GM11168 (cell line): ENCODE data around the gene SLC22A17.

ENCODE experiments used
- in situ Hi-C: fragments of 300-500 bp; cut with MboI; formaldehyde crosslinking; loops from one replicate; pipeline ENCODE4 v1.12.0; 2022; ENCODE audit warnings: low sequenced_read_pairs; ENCODE audit not compliant: unreplicated experiment

SLC22A17 gene

DNA sequence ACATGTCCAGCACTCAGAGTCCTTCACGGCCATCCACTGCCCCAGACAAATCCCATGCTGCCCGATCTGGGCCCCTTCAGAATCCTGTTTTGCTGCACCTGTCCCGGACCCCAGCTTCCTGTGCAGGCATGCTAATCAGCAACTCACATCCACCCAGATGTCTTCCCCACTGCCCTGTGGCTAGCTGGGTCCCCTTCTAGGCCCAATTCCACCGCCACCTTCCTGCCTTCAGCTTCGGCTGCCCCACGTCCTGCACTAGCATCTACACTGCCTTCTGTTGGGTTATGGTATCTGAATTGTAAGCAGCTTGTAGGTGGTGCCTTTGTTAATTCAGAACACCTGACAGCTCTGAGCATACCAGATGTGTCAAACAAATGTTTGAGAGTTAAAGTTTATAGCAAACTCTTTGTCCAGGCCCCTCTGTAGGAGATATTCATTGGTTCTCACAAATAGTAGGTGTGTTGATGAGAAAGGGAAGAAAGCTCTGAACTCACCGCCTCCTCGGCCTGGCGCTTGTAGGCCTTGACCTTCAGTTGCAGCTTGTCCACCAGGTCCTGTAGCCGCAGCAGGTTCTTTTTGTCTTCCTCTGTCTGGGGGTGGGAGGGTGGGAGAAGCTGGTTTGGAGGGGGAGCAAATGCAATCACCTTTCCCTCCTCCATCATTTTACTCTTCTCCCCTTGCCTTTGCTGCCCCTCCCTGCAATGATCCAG is 30.2 kb upstream of the SLC22A17 start:
- in situ Hi-C loops = no loop called here

DNA sequence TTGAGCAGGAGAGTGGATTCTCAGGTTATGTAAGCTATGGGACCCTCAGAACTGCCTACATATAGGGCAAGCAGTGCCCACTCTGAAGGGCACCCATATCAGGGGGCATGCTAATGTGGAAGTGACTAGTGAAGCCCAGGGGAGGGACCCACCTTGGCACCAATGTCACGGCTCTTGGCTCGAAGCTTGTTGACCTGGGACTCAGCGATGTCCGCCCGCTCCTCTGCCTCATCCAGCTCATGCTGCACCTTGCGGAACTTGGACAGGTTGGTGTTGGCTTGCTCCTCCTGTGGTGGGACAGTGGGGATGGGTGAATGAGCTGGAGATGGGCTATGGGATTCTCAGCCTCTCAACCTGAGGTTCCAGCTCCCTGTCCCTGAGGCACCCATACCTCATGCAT is 29.6 kb upstream of the SLC22A17 start:
- in situ Hi-C loops = no loop called here

DNA sequence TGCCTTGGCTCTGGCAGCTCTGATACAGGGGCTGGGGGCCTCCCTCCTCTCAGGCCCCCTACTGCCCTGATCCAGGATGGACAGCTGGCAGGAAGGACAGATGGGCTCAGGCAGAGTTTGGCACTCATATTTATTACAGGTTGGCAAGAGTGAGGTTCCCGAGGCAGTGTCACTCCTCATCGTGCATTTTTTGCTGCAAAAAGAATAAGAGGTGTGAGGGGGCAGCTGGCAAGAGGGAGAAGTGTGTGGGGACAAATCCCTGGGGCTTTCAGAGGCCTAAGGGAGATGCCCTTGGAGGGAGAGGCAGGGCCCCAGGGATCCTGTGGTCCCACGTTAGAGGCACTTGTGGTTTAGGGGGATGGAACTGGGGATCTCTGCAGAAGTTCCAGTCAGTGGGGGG is 29.2 kb upstream of the SLC22A17 start:
- in situ Hi-C loops = no loop called here

DNA sequence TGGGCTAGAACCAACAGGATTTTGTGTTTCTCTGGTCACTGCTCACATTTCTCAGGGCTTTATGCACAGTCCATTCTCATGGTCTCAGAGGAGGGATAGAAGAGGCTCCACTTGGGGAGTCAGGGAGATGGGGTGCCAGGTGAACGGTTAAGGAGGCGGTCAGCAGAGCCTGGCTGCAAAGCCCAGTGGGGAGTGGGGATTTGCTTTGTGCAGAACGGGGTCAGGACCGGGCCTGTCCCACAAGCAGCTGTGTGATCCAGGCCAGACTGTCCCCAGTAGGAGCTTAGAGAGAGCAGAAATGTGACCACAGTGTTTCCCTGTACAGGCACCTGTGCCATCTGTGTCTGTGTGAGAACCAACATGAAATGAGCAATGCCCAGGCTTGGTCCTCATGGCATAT is 28.3 kb upstream of the SLC22A17 start:
- in situ Hi-C loops = no loop called here

DNA sequence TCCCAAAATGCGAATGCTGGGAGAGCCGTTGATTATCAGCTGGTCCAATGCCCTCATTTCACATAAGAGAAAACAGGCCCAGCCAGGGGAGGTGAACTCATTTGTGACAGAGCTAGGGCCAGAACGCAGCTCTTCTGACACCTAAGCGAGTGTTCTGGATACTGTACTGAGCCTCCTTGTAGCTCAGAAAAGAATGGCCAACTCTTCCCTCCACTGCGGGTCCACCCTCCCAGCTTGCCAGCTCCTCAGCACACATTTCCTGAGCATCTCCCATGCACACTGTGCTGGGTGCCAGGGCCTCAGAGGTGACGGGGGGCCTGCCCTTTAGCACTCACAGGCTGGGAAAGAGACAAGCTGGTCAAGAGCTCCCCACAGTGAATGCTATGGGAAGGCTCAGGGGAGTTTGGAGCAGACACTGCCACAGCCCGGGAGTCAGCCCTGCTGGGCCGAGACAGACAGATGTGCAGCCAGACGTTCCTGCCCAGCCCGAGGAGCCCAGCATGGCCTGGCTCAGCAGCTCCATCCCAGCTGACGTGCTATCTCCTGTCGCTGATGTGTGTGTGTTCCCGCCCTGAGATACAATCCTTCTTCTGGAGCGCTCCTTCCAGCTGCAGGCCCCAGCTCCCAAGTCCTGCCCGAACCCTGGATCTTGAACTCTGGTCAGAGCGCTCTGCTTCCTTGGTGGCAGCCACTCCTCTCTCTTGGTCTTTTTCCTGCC is 27.7 kb upstream of the SLC22A17 start:
- in situ Hi-C loops = no loop called here

DNA sequence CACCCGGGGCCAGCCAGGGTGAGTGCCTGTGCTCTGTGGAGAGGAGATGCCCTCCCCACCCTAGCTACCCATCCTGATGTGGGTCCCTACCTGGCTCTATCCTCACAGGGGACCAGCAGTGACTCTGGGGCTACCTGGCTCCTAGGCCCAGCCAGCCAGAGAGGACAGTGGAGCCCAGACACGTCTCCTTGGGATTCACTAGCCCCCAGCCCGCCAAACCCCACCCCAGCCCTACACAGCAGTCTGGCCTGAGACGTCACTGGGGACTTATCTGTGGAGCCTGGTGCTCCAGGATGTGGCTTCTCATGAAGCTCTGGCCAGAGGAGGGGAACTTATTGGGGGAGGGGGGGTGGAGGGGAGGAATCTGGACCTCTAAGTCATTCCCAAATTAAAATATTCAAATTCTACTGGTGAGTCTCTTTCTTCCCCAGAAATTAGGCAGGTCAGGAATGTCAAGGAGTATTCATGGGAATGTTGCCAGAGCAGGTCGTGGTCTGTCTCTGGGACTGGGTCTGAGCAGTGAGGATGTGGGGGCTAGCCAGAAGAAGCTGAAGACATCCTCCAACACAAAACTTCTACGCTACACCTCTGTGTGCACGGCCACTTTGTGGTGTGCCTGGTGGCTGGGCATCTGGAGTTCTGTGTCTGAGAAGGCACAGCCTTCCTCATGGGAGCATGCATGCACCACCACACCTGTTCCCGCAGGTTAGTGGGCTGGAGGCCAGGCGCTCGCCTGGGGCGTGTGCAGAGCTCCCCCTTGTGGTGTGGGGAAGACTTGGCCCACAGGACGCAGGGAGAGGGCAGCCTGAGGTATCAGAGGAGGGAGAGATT is 26.9 kb upstream of the SLC22A17 start:
- in situ Hi-C loops = no loop called here

DNA sequence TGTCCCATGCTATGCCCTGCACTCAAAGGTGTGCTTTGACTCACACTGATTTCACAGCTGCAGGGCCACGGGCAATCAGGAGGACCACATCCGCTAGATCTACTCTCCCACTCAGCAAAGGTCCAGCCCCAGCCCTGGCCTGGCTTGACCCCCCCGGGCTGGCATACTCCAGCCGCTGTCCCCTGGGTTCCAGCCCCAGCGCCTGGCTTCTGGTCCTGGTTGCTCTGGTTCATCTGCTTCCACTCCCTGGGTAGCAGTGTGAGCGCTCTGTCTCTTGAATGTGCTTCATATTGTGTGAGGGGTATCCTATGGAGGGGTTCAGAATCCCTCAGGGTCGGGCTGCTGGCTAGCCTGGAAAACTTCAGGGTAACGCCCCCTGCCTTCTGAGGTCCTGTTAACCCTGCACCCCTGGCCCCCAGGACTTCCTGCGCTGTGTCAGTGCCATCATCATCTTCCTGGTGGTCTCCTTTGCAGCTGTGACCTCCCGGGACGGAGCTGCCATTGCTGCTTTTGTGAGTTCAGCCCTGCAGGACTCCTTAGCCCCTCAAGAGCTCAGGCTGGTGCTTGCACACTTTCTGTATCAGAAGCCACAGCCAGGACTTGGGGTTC is 26.0 kb upstream of the SLC22A17 start:
- in situ Hi-C loops = no loop called here

DNA sequence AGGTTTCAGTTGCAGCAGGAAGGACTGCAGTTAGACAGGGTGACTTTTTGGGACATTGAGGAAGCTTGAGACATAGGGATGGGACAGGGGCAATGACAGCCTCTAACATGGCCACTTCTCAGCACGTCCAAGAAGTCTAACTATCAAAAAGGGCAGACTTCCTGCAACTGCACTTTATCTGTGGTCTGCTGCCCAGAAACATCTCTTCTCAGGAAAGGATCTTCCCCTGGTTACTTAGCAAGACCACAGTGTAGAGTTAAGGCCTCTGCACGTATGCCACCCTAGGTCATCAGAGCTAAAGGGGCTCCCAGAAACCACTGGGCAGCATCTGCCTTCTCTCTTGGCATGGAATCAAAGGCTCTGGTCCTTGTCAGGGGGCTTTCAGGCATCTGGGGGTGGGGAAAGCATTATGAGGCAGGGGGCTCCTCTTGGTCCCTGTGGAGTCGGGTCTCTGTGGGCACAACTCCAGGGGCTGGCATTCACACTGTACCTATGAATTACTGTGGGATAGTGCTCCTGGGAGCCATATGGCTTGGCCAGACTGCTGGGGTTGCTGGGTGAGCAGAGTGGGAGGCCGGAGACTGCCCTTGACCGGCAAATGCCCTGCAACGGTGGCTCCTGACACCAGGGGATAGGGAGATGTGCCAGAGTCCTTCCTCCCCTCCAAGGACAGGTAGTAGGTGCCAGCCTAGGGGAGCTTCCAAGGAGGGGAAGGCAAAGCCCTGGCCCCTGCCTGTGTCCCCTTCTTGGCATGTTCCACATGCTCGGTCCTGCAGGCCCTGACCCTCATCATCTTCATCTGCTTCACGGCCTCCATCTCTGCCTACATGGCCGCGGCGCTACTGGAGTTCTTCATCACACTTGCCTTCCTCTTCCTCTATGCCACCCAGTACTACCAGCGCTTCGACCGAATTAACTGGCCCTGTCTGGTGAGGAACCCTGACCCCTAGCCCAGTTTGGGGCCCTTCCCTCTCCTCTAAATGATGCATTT is 25.2 kb upstream of the SLC22A17 start:
- in situ Hi-C loops = no loop called here

DNA sequence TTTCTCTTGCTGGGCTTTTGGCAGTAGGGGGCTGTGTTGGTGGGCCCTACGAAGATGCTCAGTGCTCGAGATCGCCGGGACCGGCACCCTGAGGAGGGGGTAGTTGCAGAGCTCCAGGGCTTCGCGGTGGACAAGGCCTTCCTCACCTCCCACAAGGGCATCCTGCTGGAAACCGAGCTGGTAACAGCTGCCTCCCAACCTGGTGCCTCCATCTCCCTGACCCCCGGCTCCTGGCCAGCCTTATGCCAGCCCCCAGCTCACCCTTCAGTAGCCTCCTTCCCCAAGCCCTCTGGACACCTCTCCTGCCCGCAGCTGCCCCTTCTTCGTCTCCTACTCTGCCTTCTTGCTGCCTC is 24.5 kb upstream of the SLC22A17 start:
- in situ Hi-C loops = no loop called here

DNA sequence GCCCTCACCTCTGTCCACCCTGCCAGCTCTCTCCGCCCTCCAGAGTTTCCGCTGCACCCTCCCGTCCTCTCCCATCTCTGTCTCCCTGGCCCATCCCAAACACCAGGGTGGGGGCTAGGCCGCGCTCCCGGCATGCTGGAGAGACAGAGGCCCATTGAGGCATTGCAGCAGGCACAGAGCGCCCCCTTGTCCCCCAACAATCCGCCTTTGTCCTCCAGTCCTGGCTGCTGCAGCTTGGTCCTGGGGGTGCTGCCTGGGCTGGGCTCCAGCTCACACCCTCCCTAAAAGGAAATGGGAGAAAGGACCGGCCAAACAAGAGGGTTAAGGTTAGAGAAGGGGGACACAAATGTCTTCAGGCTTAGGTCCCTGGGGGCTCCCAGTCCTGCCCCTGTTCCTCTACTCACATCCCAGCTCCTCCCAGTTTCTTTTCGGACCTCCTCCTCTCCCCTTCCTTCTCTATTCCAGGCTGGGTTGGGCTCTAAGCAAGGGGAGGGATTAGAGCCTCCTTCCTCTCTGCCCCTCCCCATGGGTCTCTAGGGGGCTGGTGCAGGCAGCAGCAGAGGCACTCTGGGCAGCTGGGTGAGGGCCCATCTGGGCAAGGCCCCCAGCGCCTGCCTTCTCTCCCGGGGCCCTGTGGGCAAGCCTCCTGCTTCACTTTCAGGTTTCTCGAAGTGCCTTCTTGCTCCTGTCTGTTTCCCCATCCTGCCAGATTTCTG is 24.0 kb upstream of the SLC22A17 start, which contains the start of gene CMTM5:
CMTM5 (plus strand) TSS at position 565 of the 716 bp plus-strand sequence. CDS start 206 bp downstream, outside the sequence.
- in situ Hi-C loops = no loop called here

DNA sequence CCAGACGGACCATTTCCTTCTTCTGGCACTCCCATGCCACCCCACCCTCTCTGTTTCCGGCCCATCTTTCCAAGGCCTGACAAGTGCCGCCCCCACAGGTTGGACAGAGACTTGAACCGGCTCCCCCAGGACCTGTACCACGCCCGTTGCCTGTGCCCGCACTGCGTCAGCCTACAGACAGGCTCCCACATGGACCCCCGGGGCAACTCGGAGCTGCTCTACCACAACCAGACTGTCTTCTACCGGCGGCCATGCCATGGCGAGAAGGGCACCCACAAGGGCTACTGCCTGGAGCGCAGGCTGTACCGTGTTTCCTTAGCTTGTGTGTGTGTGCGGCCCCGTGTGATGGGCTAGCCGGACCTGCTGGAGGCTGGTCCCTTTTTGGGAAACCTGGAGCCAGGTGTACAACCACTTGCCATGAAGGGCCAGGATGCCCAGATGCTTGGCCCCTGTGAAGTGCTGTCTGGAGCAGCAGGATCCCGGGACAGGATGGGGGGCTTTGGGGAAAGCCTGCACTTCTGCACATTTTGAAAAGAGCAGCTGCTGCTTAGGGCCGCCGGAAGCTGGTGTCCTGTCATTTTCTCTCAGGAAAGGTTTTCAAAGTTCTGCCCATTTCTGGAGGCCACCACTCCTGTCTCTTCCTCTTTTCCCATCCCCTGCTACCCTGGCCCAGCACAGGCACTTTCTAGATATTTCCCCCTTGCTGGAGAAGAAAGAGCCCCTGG is 23.0 kb upstream of the SLC22A17 start:
- in situ Hi-C loops = no loop called here

DNA sequence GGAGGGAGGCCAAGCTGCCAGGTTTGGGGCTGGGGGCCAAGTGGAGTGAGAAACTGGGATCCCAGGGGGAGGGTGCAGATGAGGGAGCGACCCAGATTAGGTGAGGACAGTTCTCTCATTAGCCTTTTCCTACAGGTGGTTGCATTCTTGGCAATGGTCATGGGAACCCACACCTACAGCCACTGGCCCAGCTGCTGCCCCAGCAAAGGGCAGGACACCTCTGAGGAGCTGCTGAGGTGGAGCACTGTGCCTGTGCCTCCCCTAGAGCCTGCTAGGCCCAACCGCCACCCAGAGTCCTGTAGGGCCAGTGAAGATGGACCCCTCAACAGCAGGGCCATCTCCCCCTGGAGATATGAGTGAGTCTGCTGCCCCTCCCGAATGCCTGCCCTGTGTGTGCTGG is 20.4 kb upstream of the SLC22A17 start:
- in situ Hi-C loops = no loop called here

DNA sequence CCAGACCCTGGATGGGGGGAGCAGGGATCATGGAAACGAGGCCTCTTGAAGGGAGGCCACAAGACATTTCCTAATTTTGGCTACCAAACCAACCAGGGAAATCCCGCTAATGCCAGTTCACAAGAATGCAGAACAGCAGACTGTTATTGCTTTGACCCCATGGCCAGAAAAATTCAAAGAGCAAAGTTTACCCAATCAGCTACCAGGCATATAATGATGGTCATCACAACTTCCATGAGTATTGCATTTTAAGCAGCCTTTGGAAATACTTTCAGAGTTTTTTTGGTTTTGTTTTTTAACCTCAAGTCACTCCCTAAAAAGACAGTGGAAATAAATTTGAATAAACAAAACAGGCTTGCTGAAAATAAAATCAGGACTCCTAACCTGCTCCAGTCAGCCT is 19.8 kb upstream of the SLC22A17 start, which contains the start of gene IL25:
IL25 (plus strand) TSS at position 301 of the 400 bp plus-strand sequence.
- in situ Hi-C loops = no loop called here

DNA sequence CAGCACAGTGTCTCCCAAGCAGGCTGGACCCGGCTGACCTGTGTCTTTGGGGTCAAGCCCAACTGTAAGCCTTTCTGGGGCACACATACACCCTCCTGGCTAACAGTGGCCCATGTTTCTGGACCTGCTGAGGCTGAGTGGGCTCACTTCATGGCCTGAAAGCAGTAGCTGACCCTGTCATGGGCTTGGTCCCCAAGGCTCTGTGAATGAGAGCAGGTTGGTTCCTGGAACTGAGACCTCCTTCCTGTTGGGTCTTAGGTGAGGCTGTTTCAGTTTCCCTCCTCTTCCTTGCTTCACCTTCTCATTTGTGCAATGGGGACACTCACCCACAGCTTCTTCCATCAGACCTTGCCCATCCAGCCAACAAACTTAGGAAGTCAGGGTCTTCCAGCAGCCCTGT is 19.2 kb upstream of the SLC22A17 start:
- in situ Hi-C loops = no loop called here

DNA sequence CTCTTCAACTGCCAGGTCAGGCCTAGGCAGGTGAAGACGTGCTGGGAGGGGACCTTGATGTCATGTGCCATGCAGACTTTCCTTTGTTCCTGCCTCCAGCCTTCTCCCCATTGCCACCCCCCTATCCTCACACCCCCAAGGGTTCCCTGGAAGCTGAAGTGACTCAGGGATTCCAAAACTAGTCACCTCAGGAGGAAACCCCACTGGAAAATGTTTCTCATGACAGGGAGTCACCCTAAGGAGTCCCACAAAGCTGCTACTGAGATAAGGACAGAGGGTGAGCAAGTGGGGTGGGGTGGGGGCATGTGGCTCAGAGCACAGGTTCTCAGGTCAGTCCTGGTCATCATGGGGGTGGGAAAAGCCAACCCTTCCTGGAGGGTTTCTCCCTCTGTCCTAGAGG is 17.5 kb upstream of the SLC22A17 start:
- in situ Hi-C loops = no loop called here

DNA sequence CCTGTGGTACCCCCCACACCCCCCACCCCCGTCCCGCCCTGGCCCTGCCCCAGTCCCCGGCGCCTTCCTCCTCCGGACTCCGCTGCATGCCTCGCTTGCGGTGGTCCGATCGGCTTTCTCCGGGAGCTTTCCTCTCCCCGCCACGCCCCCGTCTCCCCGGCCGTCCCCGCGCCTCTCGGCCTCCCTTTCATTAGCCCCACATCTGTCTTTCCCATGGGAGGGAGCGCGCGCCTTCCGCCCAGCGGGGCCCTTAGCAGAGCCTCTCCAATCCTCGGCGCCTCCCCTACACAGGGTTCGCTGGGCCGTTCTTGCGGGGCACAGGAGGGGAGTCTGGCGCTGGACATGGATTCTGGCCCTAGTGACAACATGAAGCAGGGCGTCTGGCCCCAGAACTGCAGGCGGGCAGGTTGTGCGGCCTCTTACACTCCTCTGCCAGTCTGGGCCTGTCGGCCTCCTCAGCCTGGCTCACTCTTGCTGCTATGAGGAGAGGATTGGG is 13.8 kb upstream of the SLC22A17 start:
- in situ Hi-C loops = no loop called here

DNA sequence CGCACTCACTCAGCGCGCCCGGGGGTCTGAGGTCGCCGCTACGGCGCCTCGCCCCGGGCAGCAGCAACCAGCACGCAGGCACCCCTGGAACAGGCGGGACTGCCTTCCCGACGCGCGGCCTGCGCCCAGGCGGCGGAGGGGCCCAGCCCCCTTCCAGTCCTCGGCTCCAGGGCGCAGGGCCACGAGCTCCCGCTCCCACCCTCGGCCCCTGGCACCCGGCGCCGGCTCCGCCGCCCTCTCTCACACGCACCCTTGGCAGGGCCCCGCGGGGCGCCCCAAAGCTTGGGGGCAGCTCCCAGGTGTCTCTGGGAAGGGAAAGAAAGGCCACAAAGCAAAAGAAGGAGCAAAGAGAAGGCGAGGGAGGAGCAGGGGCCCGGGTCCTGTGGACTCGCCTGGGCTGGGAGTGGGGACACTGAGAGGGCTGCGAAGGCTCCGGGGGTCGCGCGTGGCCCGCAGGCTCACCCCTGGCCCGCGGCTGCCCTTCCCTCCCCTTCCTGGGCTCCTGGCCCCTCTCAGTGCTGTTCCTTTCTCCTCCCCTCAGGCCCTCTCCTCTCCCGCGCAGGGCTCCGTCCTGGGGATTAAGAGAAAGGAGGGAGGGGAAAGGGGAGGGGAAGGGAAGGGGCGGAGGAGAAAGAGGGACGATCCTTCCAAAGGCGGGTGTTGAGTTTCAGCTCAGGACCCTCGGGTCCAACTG is 13.2 kb upstream of the SLC22A17 start:
- in situ Hi-C loops = no loop called here
